Airway epithelial cell (primary cell): ENCODE results near the gene HS6ST3. TPM values are rescaled to one million over a fixed set of nuclear protein-coding genes. Genes with fewer than 3 reads are reported as not detected.

Source experiments
- total RNA-seq: library from RNA; depleted of rRNA; stranded (reverse); fragments of >200 nt; gene quantifications from 2 replicates; pipeline ENCODE4 v1.2.3, GENCODE V29; 2015

The HS6ST3 gene
- total RNA-seq: under 0.01 TPM in 1 of 2 replicates, not detected in the other

GRCh38 chr13:96089749-96090239 is at the start of gene HS6ST3:
Gene HS6ST3, plus strand, starts transcription at chr13:96090107.

GRCh38 chr13:96053003-96053703 is 36.8 kb upstream of the HS6ST3 start, which contains the start of gene UGGT2:
Gene UGGT2, minus strand, starts transcription at chr13:96053401. Its CDS starts 89 bp downstream, at chr13:96053312.

Other genes with a start within 250 kb of the HS6ST3 start
- 10.0 and 13.3 TPM in 2 replicates for gene UGGT2, start 36.7 kb upstream of the HS6ST3 start, total RNA-seq